GM23338 (cell line): ENCODE results near the gene DAPK1. TPM values are rescaled to one million over a fixed set of nuclear protein-coding genes. Genes with fewer than 3 reads are reported as not detected.
A peak's percentile ranks its signal among the peaks of the same experiment; 100 is the strongest.

Experiments
- ATAC-seq: fragments of 200-7000 bp; cut with Tn5 transposase; 3 replicates; pipeline ENCODE4 v1.9.1; 2020
- DNase-seq: peaks from one replicate; pipeline ENCODE4 v3.0.0-alpha.2; 2015; ENCODE audit warnings: low spot score
- H2AFZ ChIP-seq: fragments of 200-600 bp; sonication (generic); 2 replicates; pipeline ENCODE4 v1.8.0; 2016; ENCODE audit warnings: antibody characterized with exemption, mild to moderate bottlenecking, moderate library complexity
- H3F3A ChIP-seq: fragments of 200-600 bp; sonication (generic); replicated peaks from 2 replicates; pipeline ENCODE4 v1.8.0; 2017; ENCODE audit warnings: antibody characterized with exemption, mixed run types, low read depth
- H3K27ac ChIP-seq: fragments of 200-600 bp; sonication (generic); 2 replicates; pipeline ENCODE4 v1.6.1; 2016; ENCODE audit warnings: low read depth
- H3K27me3 ChIP-seq: fragments of 200-600 bp; sonication (generic); 2 replicates; pipeline ENCODE4 v1.8.0; 2016; ENCODE audit warnings: mild to moderate bottlenecking, mixed run types, moderate library complexity; ENCODE audit not compliant: insufficient read depth
- H3K36me3 ChIP-seq: fragments of 200-600 bp; sonication (generic); 2 replicates; pipeline ENCODE4 v1.8.0; 2016; ENCODE audit warnings: mild to moderate bottlenecking; ENCODE audit not compliant: insufficient read depth
- H3K4me1 ChIP-seq: fragments of 200-600 bp; sonication (generic); 2 replicates; pipeline ENCODE4 v1.8.0; 2016; ENCODE audit warnings: mild to moderate bottlenecking, moderate library complexity; ENCODE audit not compliant: insufficient read depth
- H3K4me2 ChIP-seq: fragments of 200-600 bp; sonication (generic); 2 replicates; pipeline ENCODE4 v1.7.1; 2017; ENCODE audit warnings: mixed run types
- H3K4me3 ChIP-seq: fragments of 200-600 bp; sonication (generic); 2 replicates; pipeline ENCODE4 v1.6.1; 2016; ENCODE audit warnings: mixed run types
- H3K79me2 ChIP-seq: fragments of 200-600 bp; sonication (generic); replicated peaks from 2 replicates; pipeline ENCODE4 v1.8.0; 2017; ENCODE audit warnings: mild to moderate bottlenecking; ENCODE audit not compliant: insufficient read depth
- H3K9me2 ChIP-seq: fragments of 200-600 bp; sonication (generic); 2 replicates; pipeline ENCODE4 v1.8.0; 2017; ENCODE audit not compliant: insufficient read depth
- H4K20me1 ChIP-seq: fragments of 200-600 bp; sonication (generic); replicated peaks from 2 replicates; pipeline ENCODE4 v1.8.0; 2017; ENCODE audit warnings: mild to moderate bottlenecking; ENCODE audit not compliant: insufficient read depth
- H3K27ac Mint-ChIP-seq: 2 replicates; pipeline ENCODE4 v1.8.0; 2020; ENCODE audit warnings: inconsistent platforms, mild to moderate bottlenecking, moderate library complexity, mixed read lengths
- H3K27me3 Mint-ChIP-seq: 3 replicates; pipeline ENCODE4 v1.8.0; 2022; ENCODE audit warnings: low read depth, mild to moderate bottlenecking, moderate library complexity, mixed read lengths, inconsistent platforms; ENCODE audit not compliant: insufficient read depth, poor library complexity
- H3K36me3 Mint-ChIP-seq: 3 replicates; pipeline ENCODE4 v1.8.0; 2021; ENCODE audit warnings: low read depth, mild to moderate bottlenecking, inconsistent platforms, moderate library complexity, mixed read lengths
- H3K4me1 Mint-ChIP-seq: 3 replicates; pipeline ENCODE4 v1.8.0; 2020; ENCODE audit warnings: mild to moderate bottlenecking, inconsistent platforms, mixed read lengths
- H3K4me3 Mint-ChIP-seq: 3 replicates; pipeline ENCODE4 v1.8.0; 2021; ENCODE audit warnings: moderate library complexity, mild to moderate bottlenecking, inconsistent platforms, mixed read lengths
- H3K9me3 Mint-ChIP-seq: 3 replicates; pipeline ENCODE4 v1.8.0; 2020; ENCODE audit warnings: moderate library complexity, mild to moderate bottlenecking, inconsistent platforms, mixed read lengths
- CREB1 ChIP-seq: fragments of 250-450 bp; sonication (Bioruptor Pico); IDR thresholded peaks from 2 replicates; pipeline ENCODE4 v1.5.0; 2020; ENCODE audit warnings: low read depth, mild to moderate bottlenecking, moderate library complexity
- EZH2 ChIP-seq: fragments of 200-600 bp; sonication (generic); IDR thresholded peaks from one replicate; pipeline ENCODE4 v1.8.0; 2017; ENCODE audit warnings: antibody characterized with exemption, mild to moderate bottlenecking, low read depth; ENCODE audit not compliant: unreplicated experiment
- EZH2phosphoT487 ChIP-seq: fragments of 200-600 bp; sonication (generic); IDR thresholded peaks from one replicate; pipeline ENCODE4 v1.8.1; 2018; ENCODE audit warnings: antibody characterized with exemption; ENCODE audit not compliant: unreplicated experiment
- JUNB ChIP-seq: IDR thresholded peaks from one replicate; pipeline ENCODE4 v1.6.1; 2016; ENCODE audit warnings: antibody characterized with exemption; ENCODE audit not compliant: unreplicated experiment
- NANOG ChIP-seq: IDR thresholded peaks from 2 replicates; pipeline ENCODE4 v1.6.1; 2016; ENCODE audit warnings: antibody characterized with exemption, borderline replicate concordance
- POLR2AphosphoS5 ChIP-seq: IDR thresholded peaks from 2 replicates; pipeline ENCODE4 v1.6.1; 2016; ENCODE audit warnings: antibody characterized with exemption, low read depth
- REST ChIP-seq: IDR thresholded peaks from one replicate; pipeline ENCODE4 v1.6.1; 2018; ENCODE audit warnings: antibody characterized with exemption; ENCODE audit not compliant: unreplicated experiment
- STAT1 ChIP-seq: IDR thresholded peaks from one replicate; pipeline ENCODE4 v1.6.1; 2016; ENCODE audit warnings: antibody characterized with exemption; ENCODE audit not compliant: unreplicated experiment
- ZNF331 ChIP-seq: fragments of 250-450 bp; sonication (Bioruptor Pico); IDR thresholded peaks from 2 replicates; pipeline ENCODE4 v1.5.0; 2020; ENCODE audit warnings: low read depth, mild to moderate bottlenecking, moderate library complexity
- polyA plus RNA-seq: library from polyadenylated mRNA; unstranded; fragments of >200 nt; fragmentation: Nextera tagmentation; extraction: Ambion mirVana; gene quantifications from 2 replicates; pipeline ENCODE4 v1.2.1, GENCODE V29; 2016
- total RNA-seq: library from RNA; depleted of rRNA; stranded (reverse); fragments of >200 nt; shearing (Covaris generic); gene quantifications from 2 replicates; pipeline ENCODE4 v1.2.3, GENCODE V29; 2014
- TF ChIP-seq, protein P1 (sequence below): IDR thresholded peaks from 2 replicates; pipeline ENCODE4 v1.6.1; 2016; ENCODE audit warnings: antibody characterized with exemption
- TF ChIP-seq, protein P2 (sequence below), 2 experiments: fragments of 200-600 bp in 1 of 2; sonication (generic) in 1 of 2; conservative IDR thresholded peaks; 2 replicates each; pipeline versions ENCODE4 v1.5.1 to v1.6.1; 2016 to 2017; ENCODE audit warnings: antibody characterized with exemption in 2 of 2, low read depth in 2 of 2, mild to moderate bottlenecking in 2 of 2, moderate library complexity in 1 of 2

DAPK1 gene
- total and polyA plus RNA-seq, 2 experiments from 2014 or later: 37.0 to 134 TPM

- TF ChIP-seq, protein P1, sequence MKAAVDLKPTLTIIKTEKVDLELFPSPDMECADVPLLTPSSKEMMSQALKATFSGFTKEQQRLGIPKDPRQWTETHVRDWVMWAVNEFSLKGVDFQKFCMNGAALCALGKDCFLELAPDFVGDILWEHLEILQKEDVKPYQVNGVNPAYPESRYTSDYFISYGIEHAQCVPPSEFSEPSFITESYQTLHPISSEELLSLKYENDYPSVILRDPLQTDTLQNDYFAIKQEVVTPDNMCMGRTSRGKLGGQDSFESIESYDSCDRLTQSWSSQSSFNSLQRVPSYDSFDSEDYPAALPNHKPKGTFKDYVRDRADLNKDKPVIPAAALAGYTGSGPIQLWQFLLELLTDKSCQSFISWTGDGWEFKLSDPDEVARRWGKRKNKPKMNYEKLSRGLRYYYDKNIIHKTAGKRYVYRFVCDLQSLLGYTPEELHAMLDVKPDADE: no peak
- TF ChIP-seq ZNF331 (no peak), EZH2phosphoT487 (no peak), POLR2AphosphoS5 (no peak), CREB1 (CRISPR knock-in tag) (no peak)
- TF ChIP-seq, protein P2, sequence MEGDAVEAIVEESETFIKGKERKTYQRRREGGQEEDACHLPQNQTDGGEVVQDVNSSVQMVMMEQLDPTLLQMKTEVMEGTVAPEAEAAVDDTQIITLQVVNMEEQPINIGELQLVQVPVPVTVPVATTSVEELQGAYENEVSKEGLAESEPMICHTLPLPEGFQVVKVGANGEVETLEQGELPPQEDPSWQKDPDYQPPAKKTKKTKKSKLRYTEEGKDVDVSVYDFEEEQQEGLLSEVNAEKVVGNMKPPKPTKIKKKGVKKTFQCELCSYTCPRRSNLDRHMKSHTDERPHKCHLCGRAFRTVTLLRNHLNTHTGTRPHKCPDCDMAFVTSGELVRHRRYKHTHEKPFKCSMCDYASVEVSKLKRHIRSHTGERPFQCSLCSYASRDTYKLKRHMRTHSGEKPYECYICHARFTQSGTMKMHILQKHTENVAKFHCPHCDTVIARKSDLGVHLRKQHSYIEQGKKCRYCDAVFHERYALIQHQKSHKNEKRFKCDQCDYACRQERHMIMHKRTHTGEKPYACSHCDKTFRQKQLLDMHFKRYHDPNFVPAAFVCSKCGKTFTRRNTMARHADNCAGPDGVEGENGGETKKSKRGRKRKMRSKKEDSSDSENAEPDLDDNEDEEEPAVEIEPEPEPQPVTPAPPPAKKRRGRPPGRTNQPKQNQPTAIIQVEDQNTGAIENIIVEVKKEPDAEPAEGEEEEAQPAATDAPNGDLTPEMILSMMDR (conservative IDR thresholded peaks at IDR 0.05; ENCODE audit: low read depth in 2 of 2): no peak
Observed at GRCh38 chr9:87675906-87676515, 178.3 kb downstream of the DAPK1 start (continued).

GRCh38 chr9:87676976-87677775 lies 179.5 kb downstream of the DAPK1 start:
- H3K27ac Mint-ChIP-seq: peak overlapping the region; percentile 81; the same call in 1 of the 2 replicates
- H3K9me3 Mint-ChIP-seq: no peaks in the 10 kb centered on the region
- no peak for DNase-seq
- peaks cover 10% of the 10 kb centered on the region for H3K4me1 Mint-ChIP-seq
- H3K36me3 Mint-ChIP-seq: peaks cover 46% of the 10 kb centered on the region
- no peak overlapping the region for H3K27ac ChIP-seq
- H2AFZ ChIP-seq: no peak overlapping the region
- no peaks in the 10 kb centered on the region for H3K27me3 ChIP-seq
- peaks cover 5% of the 10 kb centered on the region; the same call in 1 of the 2 replicates for H4K20me1 ChIP-seq
- H3K4me3 ChIP-seq: no peak overlapping the region
- H3K9me2 ChIP-seq: no peaks in the 10 kb centered on the region
- peaks cover 13% of the 10 kb centered on the region for H3K36me3 ChIP-seq
- no peak overlapping the region for H3K4me2 ChIP-seq
- no peaks in the 10 kb centered on the region for H3F3A ChIP-seq
- H3K4me1 ChIP-seq: no peaks in the 10 kb centered on the region
- H3K27me3 Mint-ChIP-seq: peaks cover 10% of the 10 kb centered on the region
- H3K4me3 Mint-ChIP-seq: no peak overlapping the region
- H3K79me2 ChIP-seq: no peaks in the 10 kb centered on the region
- ATAC-seq: no peak
- TF ChIP-seq, protein P2 (conservative IDR thresholded peaks at IDR 0.05; ENCODE audit: low read depth in 2 of 2): no peak
- no peak for TF ChIP-seq CREB1 (CRISPR knock-in tag)
- TF ChIP-seq REST: no peak
- no peak for TF ChIP-seq EZH2
- no peak for TF ChIP-seq JUNB
- no peak for TF ChIP-seq STAT1
- TF ChIP-seq, protein P1: no peak
- no peak for TF ChIP-seq POLR2AphosphoS5
- TF ChIP-seq NANOG: no peak
- TF ChIP-seq EZH2phosphoT487: no peak
- no peak for TF ChIP-seq ZNF331
